KMS-11 (cell line): Measurements from ENCODE around the gene GLOD4.
"Not testable (repeated sequence)": the region's sequence is repeated elsewhere in the genome, so short reads cannot be mapped to it uniquely, and the experiment has no call there.

Experiments used
- H2AFZ ChIP-seq: fragments of 200-600 bp; sonication (generic); 2 replicates; pipeline ENCODE4 v1.6.1; 2016; ENCODE audit warnings: antibody characterized with exemption, mixed run types, low read depth
- H3K27ac ChIP-seq: fragments of 200-600 bp; sonication (generic); 2 replicates; pipeline ENCODE4 v1.6.1; 2016; ENCODE audit warnings: mild to moderate bottlenecking, mixed run types
- H3K27me3 ChIP-seq: fragments of 200-600 bp; sonication (generic); 2 replicates; pipeline ENCODE4 v1.6.1; 2017; ENCODE audit warnings: mild to moderate bottlenecking, low read depth, mixed run types, moderate library complexity; ENCODE audit not compliant: insufficient read depth
- H3K36me3 ChIP-seq: fragments of 200-600 bp; sonication (generic); 2 replicates; pipeline ENCODE4 v1.6.1; 2017; ENCODE audit warnings: mild to moderate bottlenecking, mixed run types; ENCODE audit not compliant: insufficient read depth
- H3K4me1 ChIP-seq: fragments of 200-600 bp; sonication (generic); 2 replicates; pipeline ENCODE4 v1.6.1; 2016; ENCODE audit warnings: mild to moderate bottlenecking, low read depth, mixed run types; ENCODE audit not compliant: poor library complexity, severe bottlenecking
- H3K4me2 ChIP-seq: fragments of 200-600 bp; sonication (generic); 2 replicates; pipeline ENCODE4 v1.7.0; 2016; ENCODE audit warnings: mild to moderate bottlenecking, mixed run types
- H3K4me3 ChIP-seq: fragments of 200-600 bp; sonication (generic); IDR thresholded peaks from 2 replicates; pipeline ENCODE4 v1.6.1; 2017; ENCODE audit warnings: low read depth, low read length, mixed read lengths; ENCODE audit not compliant: insufficient read depth
- H3K79me2 ChIP-seq: fragments of 200-600 bp; sonication (generic); 2 replicates; pipeline ENCODE4 v1.6.1; 2016; ENCODE audit warnings: low read depth, mixed run types; ENCODE audit not compliant: insufficient read depth
- H3K9ac ChIP-seq: fragments of 200-600 bp; sonication (generic); 2 replicates; pipeline ENCODE4 v1.6.1; 2016; ENCODE audit warnings: mild to moderate bottlenecking, mixed run types
- H4K20me1 ChIP-seq: fragments of 200-600 bp; sonication (generic); 2 replicates; pipeline ENCODE4 v1.6.1; 2016; ENCODE audit warnings: mild to moderate bottlenecking, mixed run types; ENCODE audit not compliant: insufficient read depth
- TF ChIP-seq, protein P1 (sequence below): fragments of 200-600 bp; sonication (generic); conservative IDR thresholded peaks from 2 replicates; pipeline ENCODE4 v1.6.1; 2017; ENCODE audit warnings: low read depth, mild to moderate bottlenecking, antibody characterized with exemption, low read length, moderate library complexity, mixed read lengths

GLOD4 gene

DNA sequence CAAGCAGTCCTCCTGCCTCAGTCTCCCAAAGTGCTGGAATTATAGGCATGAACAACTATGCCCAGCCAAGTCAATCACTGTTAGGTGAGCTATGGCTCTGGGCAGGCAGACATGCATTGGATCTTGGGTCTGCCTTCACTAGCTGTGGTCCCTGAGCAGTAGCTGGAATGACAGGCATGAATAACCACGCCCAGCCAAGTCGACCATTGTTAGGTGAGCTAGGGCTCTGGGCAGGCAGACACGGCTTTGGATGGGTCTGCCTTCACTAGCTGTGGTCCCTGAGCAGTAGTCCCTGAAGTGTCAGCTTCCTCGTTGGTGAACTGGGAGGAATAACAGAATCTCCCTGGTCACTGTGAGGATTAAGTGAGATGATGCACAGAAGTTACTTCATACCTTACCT, 6.5 kb upstream of the GLOD4 start:
- Histone ChIP-seq H3K79me2 (peaks cover 6% of the 10 kb centered on the region), H4K20me1 (no peaks in the 10 kb centered on the region), H2AFZ (no peak overlapping the region), H3K4me3 (no peak overlapping the region), H3K4me2 (no peak overlapping the region), H3K27me3 (no peaks in the 10 kb centered on the region), H3K4me1 (peaks cover 9% of the 10 kb centered on the region), H3K27ac (no peak overlapping the region), H3K9ac (no peak overlapping the region), H3K36me3 (no peaks in the 10 kb centered on the region)
- TF ChIP-seq, protein P1, sequence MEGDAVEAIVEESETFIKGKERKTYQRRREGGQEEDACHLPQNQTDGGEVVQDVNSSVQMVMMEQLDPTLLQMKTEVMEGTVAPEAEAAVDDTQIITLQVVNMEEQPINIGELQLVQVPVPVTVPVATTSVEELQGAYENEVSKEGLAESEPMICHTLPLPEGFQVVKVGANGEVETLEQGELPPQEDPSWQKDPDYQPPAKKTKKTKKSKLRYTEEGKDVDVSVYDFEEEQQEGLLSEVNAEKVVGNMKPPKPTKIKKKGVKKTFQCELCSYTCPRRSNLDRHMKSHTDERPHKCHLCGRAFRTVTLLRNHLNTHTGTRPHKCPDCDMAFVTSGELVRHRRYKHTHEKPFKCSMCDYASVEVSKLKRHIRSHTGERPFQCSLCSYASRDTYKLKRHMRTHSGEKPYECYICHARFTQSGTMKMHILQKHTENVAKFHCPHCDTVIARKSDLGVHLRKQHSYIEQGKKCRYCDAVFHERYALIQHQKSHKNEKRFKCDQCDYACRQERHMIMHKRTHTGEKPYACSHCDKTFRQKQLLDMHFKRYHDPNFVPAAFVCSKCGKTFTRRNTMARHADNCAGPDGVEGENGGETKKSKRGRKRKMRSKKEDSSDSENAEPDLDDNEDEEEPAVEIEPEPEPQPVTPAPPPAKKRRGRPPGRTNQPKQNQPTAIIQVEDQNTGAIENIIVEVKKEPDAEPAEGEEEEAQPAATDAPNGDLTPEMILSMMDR: no peak

GRCh38 chr17:787641-788221, 5.7 kb upstream of the GLOD4 start:
- no peak overlapping the region for H3K9ac ChIP-seq
- no peak overlapping the region for H3K4me2 ChIP-seq
- peaks cover 10% of the 10 kb centered on the region for H3K4me1 ChIP-seq
- H3K36me3 ChIP-seq: no peaks in the 10 kb centered on the region
- TF ChIP-seq, protein P1: no peak
- no peak overlapping the region for H3K27ac ChIP-seq
- no peak overlapping the region for H3K4me3 ChIP-seq
- H3K79me2 ChIP-seq: peaks cover 15% of the 10 kb centered on the region
- no peaks in the 10 kb centered on the region for H4K20me1 ChIP-seq
- no peaks in the 10 kb centered on the region for H3K27me3 ChIP-seq
- H2AFZ ChIP-seq: no peak overlapping the region

DNA sequence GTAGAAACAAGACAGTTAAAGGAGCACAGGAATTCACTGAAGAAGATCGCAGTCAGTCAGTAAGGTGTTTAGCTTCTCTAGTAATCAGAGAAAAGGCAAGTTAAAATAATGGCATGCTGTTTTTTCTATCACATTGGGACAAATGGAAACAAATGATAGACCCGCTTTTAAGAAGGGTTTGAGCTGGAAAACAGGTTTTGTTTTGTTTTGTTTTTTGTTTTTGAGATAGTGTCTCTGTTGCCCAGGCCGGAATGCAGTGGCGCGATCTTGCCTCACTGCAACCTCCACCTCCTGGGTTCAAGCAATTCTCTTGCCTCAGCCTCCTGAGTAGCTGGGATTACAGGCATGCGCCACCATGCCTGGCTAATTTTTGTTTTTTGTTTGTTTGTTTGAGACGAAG, 3.8 kb upstream of the GLOD4 start:
- H3K4me1 ChIP-seq, H3K4me2 ChIP-seq, H3K4me3 ChIP-seq, H3K27ac ChIP-seq, H3K36me3 ChIP-seq, H3K9ac ChIP-seq, H2AFZ ChIP-seq, H3K27me3 ChIP-seq, H4K20me1 ChIP-seq: not testable (repeated sequence)
- H3K79me2 ChIP-seq: peaks cover 19% of the 10 kb centered on the region

DNA sequence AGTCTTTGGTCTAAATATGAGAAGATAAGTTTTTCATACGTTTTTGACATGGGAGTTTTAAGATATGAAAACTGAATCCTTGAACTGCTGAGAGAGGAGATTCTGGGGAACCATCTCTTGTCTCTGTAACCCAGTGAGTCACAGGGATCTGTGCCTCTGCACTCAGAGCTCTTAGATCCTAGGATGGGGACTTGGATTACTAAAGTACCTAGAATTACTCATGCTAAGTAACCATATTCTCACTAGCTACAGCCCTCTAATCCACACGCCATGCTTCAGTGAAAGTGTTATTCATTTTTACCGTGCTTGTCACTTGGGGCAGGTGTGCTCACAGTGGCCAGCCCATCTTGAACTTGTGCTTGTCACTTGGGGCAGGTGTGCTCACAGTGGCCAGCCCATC, 2.1 kb upstream of the GLOD4 start:
- H3K27me3 ChIP-seq: no peaks in the 10 kb centered on the region
- H3K27ac ChIP-seq: no peak overlapping the region
- H2AFZ ChIP-seq: no peak overlapping the region
- no peaks in the 10 kb centered on the region for H3K36me3 ChIP-seq
- TF ChIP-seq, protein P1: no peak
- H4K20me1 ChIP-seq: no peaks in the 10 kb centered on the region
- H3K4me3 ChIP-seq: no peak overlapping the region
- no peak overlapping the region for H3K9ac ChIP-seq
- peaks cover 10% of the 10 kb centered on the region for H3K4me1 ChIP-seq
- H3K79me2 ChIP-seq: peaks cover 19% of the 10 kb centered on the region
- peak overlapping the region; percentile 89; the same call in 1 of the 2 replicates for H3K4me2 ChIP-seq

- Histone ChIP-seq H3K4me3 (no peak overlapping the region), H3K36me3 (no peaks in the 10 kb centered on the region), H4K20me1 (no peaks in the 10 kb centered on the region), H3K4me1 (peaks cover 8% of the 10 kb centered on the region), H3K27me3 (no peaks in the 10 kb centered on the region), H3K4me2 (no peak overlapping the region), H2AFZ (no peak overlapping the region), H3K9ac (no peak overlapping the region), H3K27ac (no peak overlapping the region), H3K79me2 (peaks cover 8% of the 10 kb centered on the region)
- TF ChIP-seq, protein P1: no peak
These were observed 4.0 kb downstream of the GLOD4 start for GRCh38 chr17:778096-778495.
